ENCODE data around the gene IFNLR1.

IFNLR1 gene

GRCh38 chr1:24109166-24109483 is 78.0 kb downstream of the IFNLR1 start:
- no peak for TF ChIP-seq CTCF (IDR thresholded peaks at IDR 0.05)

GRCh38 chr1:24108334-24109165 is 78.5 kb downstream of the IFNLR1 start:
- no peak for TF ChIP-seq CTCF (IDR thresholded peaks at IDR 0.05)

GRCh38 chr1:24107462-24108138 is 79.5 kb downstream of the IFNLR1 start:
- no peak for TF ChIP-seq CTCF (IDR thresholded peaks at IDR 0.05)

- TF ChIP-seq CTCF (IDR thresholded peaks at IDR 0.05): no peak
These were observed 81.5 kb downstream of the IFNLR1 start for GRCh38 chr1:24105368-24106160.

GRCh38 chr1:24104854-24105253 is 82.2 kb downstream of the IFNLR1 start:
- TF ChIP-seq CTCF (IDR thresholded peaks at IDR 0.05): no peak
